Measurements from ENCODE around the gene RNF11. TPM values are rescaled to one million over a fixed set of nuclear protein-coding genes. Genes with fewer than 3 reads are reported as not detected.

Gene RNF11
- polyA plus RNA-seq, 1 donor from 2014 or later = 210 TPM

GRCh38 chr1:51263147-51263877 lies 27.2 kb downstream of the RNF11 start:
- Histone ChIP-seq H3K27ac (ENCODE audit: low read length) (no peak overlapping the region), H3F3A (ENCODE audit: insufficient read depth, low read length, poor library complexity, severe bottlenecking) (no peaks in the 10 kb centered on the region), H3K27me3 (ENCODE audit: insufficient read depth, low read depth, low read length) (no peaks in the 10 kb centered on the region), H3K9ac (ENCODE audit: low read length) (no peak overlapping the region), H3K4me3 (ENCODE audit: low read length) (no peak overlapping the region), H4K20me1 (ENCODE audit: insufficient read depth) (no peaks in the 10 kb centered on the region), H3K4me2 (ENCODE audit: low read length) (no peak overlapping the region), H2AFZ (ENCODE audit: low read depth, low read length) (no peak overlapping the region), H3K9me2 (ENCODE audit: insufficient read depth, low read length) (no peaks in the 10 kb centered on the region), H3K79me2 (replicated peaks; ENCODE audit: insufficient read depth, low read length) (peaks cover 58% of the 10 kb centered on the region), H3K36me3 (ENCODE audit: insufficient read depth, low read length) (no peaks in the 10 kb centered on the region), H3K9me3 (ENCODE audit: low read length) (no peaks in the 10 kb centered on the region)
- TF ChIP-seq EP300 (conservative IDR thresholded peaks at IDR 0.05; ENCODE audit: poor library complexity, severe bottlenecking) (no peak), TAF1 (IDR thresholded peaks at IDR 0.05; ENCODE audit: low read depth) (no peak), EZH2 (IDR thresholded peaks at IDR 0.05; ENCODE audit: borderline replicate concordance, insufficient read depth, low read length, poor library complexity, severe bottlenecking) (no peak), MXI1 (conservative IDR thresholded peaks at IDR 0.05; ENCODE audit: poor library complexity, severe bottlenecking) (no peak), POLR2AphosphoS5 (IDR thresholded peaks at IDR 0.05) (no peak), RAD21 (conservative IDR thresholded peaks at IDR 0.05) (no peak), SMC3 (conservative IDR thresholded peaks at IDR 0.05; ENCODE audit: poor library complexity) (no peak), CTCF (IDR thresholded peaks at IDR 0.05; ENCODE audit: poor library complexity, severe bottlenecking) (no peak)
- TF ChIP-seq, protein P1, sequence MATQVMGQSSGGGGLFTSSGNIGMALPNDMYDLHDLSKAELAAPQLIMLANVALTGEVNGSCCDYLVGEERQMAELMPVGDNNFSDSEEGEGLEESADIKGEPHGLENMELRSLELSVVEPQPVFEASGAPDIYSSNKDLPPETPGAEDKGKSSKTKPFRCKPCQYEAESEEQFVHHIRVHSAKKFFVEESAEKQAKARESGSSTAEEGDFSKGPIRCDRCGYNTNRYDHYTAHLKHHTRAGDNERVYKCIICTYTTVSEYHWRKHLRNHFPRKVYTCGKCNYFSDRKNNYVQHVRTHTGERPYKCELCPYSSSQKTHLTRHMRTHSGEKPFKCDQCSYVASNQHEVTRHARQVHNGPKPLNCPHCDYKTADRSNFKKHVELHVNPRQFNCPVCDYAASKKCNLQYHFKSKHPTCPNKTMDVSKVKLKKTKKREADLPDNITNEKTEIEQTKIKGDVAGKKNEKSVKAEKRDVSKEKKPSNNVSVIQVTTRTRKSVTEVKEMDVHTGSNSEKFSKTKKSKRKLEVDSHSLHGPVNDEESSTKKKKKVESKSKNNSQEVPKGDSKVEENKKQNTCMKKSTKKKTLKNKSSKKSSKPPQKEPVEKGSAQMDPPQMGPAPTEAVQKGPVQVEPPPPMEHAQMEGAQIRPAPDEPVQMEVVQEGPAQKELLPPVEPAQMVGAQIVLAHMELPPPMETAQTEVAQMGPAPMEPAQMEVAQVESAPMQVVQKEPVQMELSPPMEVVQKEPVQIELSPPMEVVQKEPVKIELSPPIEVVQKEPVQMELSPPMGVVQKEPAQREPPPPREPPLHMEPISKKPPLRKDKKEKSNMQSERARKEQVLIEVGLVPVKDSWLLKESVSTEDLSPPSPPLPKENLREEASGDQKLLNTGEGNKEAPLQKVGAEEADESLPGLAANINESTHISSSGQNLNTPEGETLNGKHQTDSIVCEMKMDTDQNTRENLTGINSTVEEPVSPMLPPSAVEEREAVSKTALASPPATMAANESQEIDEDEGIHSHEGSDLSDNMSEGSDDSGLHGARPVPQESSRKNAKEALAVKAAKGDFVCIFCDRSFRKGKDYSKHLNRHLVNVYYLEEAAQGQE (IDR thresholded peaks at IDR 0.05; ENCODE audit: borderline replicate concordance) = no peak

- Histone ChIP-seq H3K79me2 (replicated peaks; ENCODE audit: insufficient read depth, low read length) (peaks cover 52% of the 10 kb centered on the region), H3F3A (ENCODE audit: insufficient read depth, low read length, poor library complexity, severe bottlenecking) (no peaks in the 10 kb centered on the region), H3K4me2 (ENCODE audit: low read length) (no peak overlapping the region), H4K20me1 (ENCODE audit: insufficient read depth) (no peaks in the 10 kb centered on the region), H3K4me3 (ENCODE audit: low read length) (no peak overlapping the region), H3K27me3 (ENCODE audit: insufficient read depth, low read depth, low read length) (no peaks in the 10 kb centered on the region), H3K9me3 (ENCODE audit: low read length) (no peaks in the 10 kb centered on the region), H3K36me3 (ENCODE audit: insufficient read depth, low read length) (no peaks in the 10 kb centered on the region), H3K27ac (ENCODE audit: low read length) (no peak overlapping the region), H3K9ac (ENCODE audit: low read length) (no peak overlapping the region), H3K9me2 (ENCODE audit: insufficient read depth, low read length) (no peaks in the 10 kb centered on the region), H2AFZ (ENCODE audit: low read depth, low read length) (no peak overlapping the region)
- no peak for TF ChIP-seq SMC3 (conservative IDR thresholded peaks at IDR 0.05; ENCODE audit: poor library complexity)
- no peak for TF ChIP-seq TAF1 (IDR thresholded peaks at IDR 0.05; ENCODE audit: low read depth)
- no peak for TF ChIP-seq MXI1 (conservative IDR thresholded peaks at IDR 0.05; ENCODE audit: poor library complexity, severe bottlenecking)
- no peak for TF ChIP-seq RAD21 (conservative IDR thresholded peaks at IDR 0.05)
- no peak for TF ChIP-seq POLR2AphosphoS5 (IDR thresholded peaks at IDR 0.05)
- TF ChIP-seq, protein P1 (IDR thresholded peaks at IDR 0.05; ENCODE audit: borderline replicate concordance) = no peak
- no peak for TF ChIP-seq EZH2 (IDR thresholded peaks at IDR 0.05; ENCODE audit: borderline replicate concordance, insufficient read depth, low read length, poor library complexity, severe bottlenecking)
- TF ChIP-seq EP300 (conservative IDR thresholded peaks at IDR 0.05; ENCODE audit: poor library complexity, severe bottlenecking) = no peak
- no peak for TF ChIP-seq CTCF (IDR thresholded peaks at IDR 0.05; ENCODE audit: poor library complexity, severe bottlenecking)
These were observed 28.4 kb downstream of the RNF11 start for GRCh38 chr1:51264451-51264850.
